ENCODE results near the gene MAB21L1. TPM values are rescaled to one million over a fixed set of nuclear protein-coding genes. Genes with fewer than 3 reads are reported as not detected.

The MAB21L1 gene
- total and polyA plus RNA-seq, 2 donors (not counting 1 experiment from before 2014, with no cell fraction given), result not detected

DNA sequence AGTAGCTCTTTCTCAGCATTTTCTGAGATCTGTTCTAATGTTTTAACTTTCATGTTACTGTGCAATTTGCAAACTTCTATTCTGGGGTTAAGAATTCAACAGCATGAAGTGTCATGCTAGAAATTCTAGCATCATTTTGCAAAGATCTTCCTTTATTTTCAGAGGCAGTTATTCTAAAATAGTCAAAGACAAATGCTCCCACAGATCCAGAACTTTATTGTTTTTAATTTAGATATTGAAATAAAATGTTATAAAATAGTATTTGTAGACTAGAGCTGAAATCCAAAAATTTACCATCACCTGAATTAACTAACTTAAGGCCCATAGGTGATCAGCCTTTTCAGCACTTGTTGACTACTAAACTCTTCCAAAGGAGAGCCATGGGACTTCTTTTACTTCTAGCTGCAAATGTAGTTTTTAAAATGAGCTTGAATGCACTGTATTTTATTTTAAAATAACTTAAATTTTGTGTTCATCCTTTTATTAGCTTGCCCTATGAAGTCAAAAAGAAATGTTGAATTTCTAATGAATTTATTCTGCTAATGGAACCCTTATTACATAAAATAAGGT, 3.2 kb downstream of the MAB21L1 start:
- H3K79me2 ChIP-seq (ENCODE audit: control insufficient read depth, insufficient read depth, low read length), result no peaks in the 10 kb centered on the region
- H2AFZ ChIP-seq (ENCODE audit: insufficient read depth, low read depth, low read length, poor library complexity, severe bottlenecking), result no peak overlapping the region
- H3K9me3 ChIP-seq (ENCODE audit: control extremely low read depth in 1 of 3, control insufficient read depth in 2 of 3, insufficient read depth in 1 of 3, low read length in 2 of 3), result peaks cover 0 to 42% (median 10%) of the 10 kb centered on the region in 3 donors
- DNase-seq, result no peak
- no peak for TF ChIP-seq EZH2 (IDR thresholded peaks at IDR 0.05; ENCODE audit: borderline replicate concordance, insufficient read depth, low read depth, low read length, poor library complexity, severe bottlenecking)
- no peak for TF ChIP-seq CTCF (IDR thresholded peaks at IDR 0.05)
- no peak for ATAC-seq (ENCODE audit: low read depth)
- H4K20me1 ChIP-seq (ENCODE audit: control insufficient read depth, insufficient read depth, low read length, poor library complexity, severe bottlenecking), result no peaks in the 10 kb centered on the region
- no peak overlapping the region for H3K4me2 ChIP-seq (replicated peaks; ENCODE audit: low read depth, low read length, poor library complexity, severe bottlenecking)
- no peak overlapping the region for H3K27ac ChIP-seq (ENCODE audit: low read length in 2 of 2)
- POLR2A ChIA-PET, result no interaction called here
- H3K27me3 ChIP-seq (replicated peaks in 1 of 4; ENCODE audit: control extremely low read depth in 1 of 4, control insufficient read depth in 3 of 4, insufficient read depth in 4 of 4, low read length in 3 of 4), result peaks cover 3 to 85% (median 71%) of the 10 kb centered on the region in 4 experiments
- no peaks in the 10 kb centered on the region for H3K36me3 ChIP-seq (replicated peaks in 1 of 2; ENCODE audit: control extremely low read depth in 1 of 2, control insufficient read depth in 1 of 2, extremely low read depth in 1 of 2, insufficient read depth in 2 of 2, low read length in 1 of 2)
- no peak overlapping the region for H3K9ac ChIP-seq (ENCODE audit: low read length)
- H3K4me3 ChIP-seq (ENCODE audit: control extremely low read depth in 1 of 5, extremely low read depth in 1 of 5, insufficient read depth in 1 of 5, low read depth in 2 of 5, low read length in 4 of 5), result no peak overlapping the region
- H3K4me3 Mint-ChIP-seq, result no peak overlapping the region
- intact Hi-C loops (cut with micrococcal nuclease), result no loop called here
- H3K27me3 Mint-ChIP-seq, result peaks cover 83% of the 10 kb centered on the region
- H3K9me3 Mint-ChIP-seq (ENCODE audit: insufficient read depth), result peaks cover 2% of the 10 kb centered on the region
- CTCF ChIA-PET, result no interaction called here
- H3K4me1 ChIP-seq (ENCODE audit: control insufficient read depth in 2 of 2, insufficient read depth in 2 of 2, low read length in 2 of 2), result peaks cover 30 to 59% of the 10 kb centered on the region in 2 donors
- H3K27ac Mint-ChIP-seq, result no peak overlapping the region
- peaks cover 28% of the 10 kb centered on the region for H3K4me1 Mint-ChIP-seq

- peaks cover 2% of the 10 kb centered on the region for H3K9me3 Mint-ChIP-seq (ENCODE audit: insufficient read depth)
- no peak overlapping the region for H3K4me3 Mint-ChIP-seq
- no peak overlapping the region for H3K27ac Mint-ChIP-seq
Measured at GRCh38 chr13:35472323-35472881, 4.1 kb downstream of the MAB21L1 start.

More at GRCh38 chr13:35472323-35472881, 4.1 kb downstream of the MAB21L1 start:
- ChIA-PET CTCF (no interaction called here), POLR2A (no interaction called here)
- no peak overlapping the region for H2AFZ ChIP-seq (ENCODE audit: insufficient read depth, low read depth, low read length, poor library complexity, severe bottlenecking)
- TF ChIP-seq CTCF (IDR thresholded peaks at IDR 0.05), result no peak
- no peak for TF ChIP-seq EZH2 (IDR thresholded peaks at IDR 0.05; ENCODE audit: borderline replicate concordance, insufficient read depth, low read depth, low read length, poor library complexity, severe bottlenecking)
- H3K79me2 ChIP-seq (ENCODE audit: control insufficient read depth, insufficient read depth, low read length), result no peaks in the 10 kb centered on the region
- no peak overlapping the region for H3K4me3 ChIP-seq (ENCODE audit: control extremely low read depth in 1 of 5, extremely low read depth in 1 of 5, insufficient read depth in 1 of 5, low read depth in 2 of 5, low read length in 4 of 5)
- ATAC-seq (ENCODE audit: low read depth) (no peak), DNase-seq (no peak)
- WGBS (ENCODE audit: insufficient coverage), result 66% methylated on average over 6 of the region's 7 CpGs
- no peaks in the 10 kb centered on the region for H3K36me3 ChIP-seq (replicated peaks in 1 of 2; ENCODE audit: control extremely low read depth in 1 of 2, control insufficient read depth in 1 of 2, extremely low read depth in 1 of 2, insufficient read depth in 2 of 2, low read length in 1 of 2)
- Mint-ChIP-seq H3K27me3 (peaks cover 79% of the 10 kb centered on the region), H3K4me1 (peaks cover 23% of the 10 kb centered on the region)
- H3K27ac ChIP-seq (ENCODE audit: low read length in 2 of 2), result no peak overlapping the region
- H3K4me2 ChIP-seq (replicated peaks; ENCODE audit: low read depth, low read length, poor library complexity, severe bottlenecking), result no peak overlapping the region
- intact Hi-C loops (cut with micrococcal nuclease), result no loop called here
- H3K4me1 ChIP-seq (ENCODE audit: control insufficient read depth in 2 of 2, insufficient read depth in 2 of 2, low read length in 2 of 2), result peaks cover 27 to 52% of the 10 kb centered on the region in 2 donors
- peaks cover 0 to 39% (median 10%) of the 10 kb centered on the region in 3 donors for H3K9me3 ChIP-seq (ENCODE audit: control extremely low read depth in 1 of 3, control insufficient read depth in 2 of 3, insufficient read depth in 1 of 3, low read length in 2 of 3)
- no peaks in the 10 kb centered on the region for H4K20me1 ChIP-seq (ENCODE audit: control insufficient read depth, insufficient read depth, low read length, poor library complexity, severe bottlenecking)
- peaks cover 3 to 76% (median 63%) of the 10 kb centered on the region in 4 experiments for H3K27me3 ChIP-seq (replicated peaks in 1 of 4; ENCODE audit: control extremely low read depth in 1 of 4, control insufficient read depth in 3 of 4, insufficient read depth in 4 of 4, low read length in 3 of 4)
- no peak overlapping the region for H3K9ac ChIP-seq (ENCODE audit: low read length)
